GM12873 (cell line): ENCODE data around the gene AKAP8L.

Experiments used
- TF ChIP-seq, protein P1 (sequence below): IDR thresholded peaks from 2 replicates; pipeline ENCODE4 v1.5.1; 2012; ENCODE audit warnings: low read depth, mild to moderate bottlenecking, moderate library complexity, low read length, control low read depth; ENCODE audit not compliant: insufficient read depth; ENCODE audit errors: missing control alignments

Gene AKAP8L

DNA sequence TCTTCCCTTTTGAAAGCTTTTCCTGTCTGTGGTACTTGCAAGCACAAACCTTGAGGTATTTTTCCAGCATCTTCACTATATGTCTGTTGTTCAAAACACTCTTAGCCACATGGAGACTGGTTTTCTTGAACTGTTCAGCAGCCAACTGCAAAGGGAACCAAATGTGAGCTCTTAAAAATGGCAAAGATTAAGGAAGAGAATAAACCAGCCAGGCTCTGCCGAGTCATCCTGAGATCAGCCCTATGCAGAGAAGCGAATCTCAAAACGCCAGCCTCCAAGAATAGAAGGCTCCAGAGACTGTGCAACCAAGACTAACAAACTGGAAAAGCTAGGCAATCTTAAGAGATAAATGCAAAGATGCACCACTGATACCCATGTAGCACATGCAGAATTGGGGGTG is 59.9 kb downstream of the AKAP8L start:
- TF ChIP-seq, protein P1, sequence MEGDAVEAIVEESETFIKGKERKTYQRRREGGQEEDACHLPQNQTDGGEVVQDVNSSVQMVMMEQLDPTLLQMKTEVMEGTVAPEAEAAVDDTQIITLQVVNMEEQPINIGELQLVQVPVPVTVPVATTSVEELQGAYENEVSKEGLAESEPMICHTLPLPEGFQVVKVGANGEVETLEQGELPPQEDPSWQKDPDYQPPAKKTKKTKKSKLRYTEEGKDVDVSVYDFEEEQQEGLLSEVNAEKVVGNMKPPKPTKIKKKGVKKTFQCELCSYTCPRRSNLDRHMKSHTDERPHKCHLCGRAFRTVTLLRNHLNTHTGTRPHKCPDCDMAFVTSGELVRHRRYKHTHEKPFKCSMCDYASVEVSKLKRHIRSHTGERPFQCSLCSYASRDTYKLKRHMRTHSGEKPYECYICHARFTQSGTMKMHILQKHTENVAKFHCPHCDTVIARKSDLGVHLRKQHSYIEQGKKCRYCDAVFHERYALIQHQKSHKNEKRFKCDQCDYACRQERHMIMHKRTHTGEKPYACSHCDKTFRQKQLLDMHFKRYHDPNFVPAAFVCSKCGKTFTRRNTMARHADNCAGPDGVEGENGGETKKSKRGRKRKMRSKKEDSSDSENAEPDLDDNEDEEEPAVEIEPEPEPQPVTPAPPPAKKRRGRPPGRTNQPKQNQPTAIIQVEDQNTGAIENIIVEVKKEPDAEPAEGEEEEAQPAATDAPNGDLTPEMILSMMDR: no peak

DNA sequence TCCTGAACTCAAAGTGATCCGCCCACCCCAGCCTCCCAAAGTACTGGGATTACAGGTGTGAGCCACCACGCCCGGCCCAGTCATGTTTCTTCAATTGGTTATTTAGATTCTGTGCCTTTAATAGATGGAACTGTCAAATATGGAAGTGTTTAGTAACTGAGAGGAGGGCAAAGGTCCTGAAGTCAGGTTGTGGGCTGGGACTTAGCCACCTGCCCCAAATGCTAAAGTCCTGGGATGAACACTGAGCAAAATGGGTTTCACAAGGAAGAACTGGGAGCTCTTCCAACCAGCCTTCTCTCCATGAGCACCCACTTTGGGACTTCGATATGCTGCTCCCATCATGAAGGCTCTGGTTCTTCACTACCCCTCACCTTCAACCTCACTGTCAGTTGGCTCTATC is 60.9 kb downstream of the AKAP8L start:
- TF ChIP-seq, protein P1: no peak

DNA sequence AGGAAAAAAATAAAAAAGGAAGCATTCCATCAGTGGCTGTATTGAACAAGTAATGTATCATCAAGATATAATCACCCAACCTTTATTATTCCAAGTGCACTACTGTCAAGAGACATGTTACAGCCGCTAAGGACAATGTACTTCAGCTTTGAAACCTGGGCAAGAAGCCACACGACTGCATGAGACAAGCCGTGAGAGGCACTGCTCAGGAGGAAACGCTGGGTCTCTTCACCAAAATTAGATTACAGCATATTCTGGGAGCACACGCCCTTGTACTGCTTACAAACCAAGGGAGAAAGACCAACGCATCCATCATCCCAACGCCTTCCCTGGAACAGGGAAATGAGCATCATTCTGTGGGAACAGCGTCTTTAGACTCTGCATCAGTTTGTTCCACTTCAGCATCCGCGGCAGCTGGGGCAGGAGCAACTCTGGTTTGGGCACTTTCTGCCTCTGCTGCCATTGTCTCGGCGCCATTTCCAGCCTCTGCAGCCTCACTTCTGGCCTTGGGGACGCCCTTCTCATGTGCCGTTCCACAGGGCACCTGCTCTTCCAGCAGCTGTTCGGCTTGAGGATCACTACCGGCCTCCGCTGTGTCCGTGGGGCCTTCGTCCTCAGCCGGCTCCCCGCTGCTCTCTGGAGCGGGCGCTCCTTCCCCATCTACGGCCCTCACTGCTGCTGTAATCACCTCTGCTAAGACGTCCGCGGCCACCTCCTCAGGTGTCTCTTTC is 64.1 kb downstream of the AKAP8L start:
- TF ChIP-seq, protein P1: no peak

DNA sequence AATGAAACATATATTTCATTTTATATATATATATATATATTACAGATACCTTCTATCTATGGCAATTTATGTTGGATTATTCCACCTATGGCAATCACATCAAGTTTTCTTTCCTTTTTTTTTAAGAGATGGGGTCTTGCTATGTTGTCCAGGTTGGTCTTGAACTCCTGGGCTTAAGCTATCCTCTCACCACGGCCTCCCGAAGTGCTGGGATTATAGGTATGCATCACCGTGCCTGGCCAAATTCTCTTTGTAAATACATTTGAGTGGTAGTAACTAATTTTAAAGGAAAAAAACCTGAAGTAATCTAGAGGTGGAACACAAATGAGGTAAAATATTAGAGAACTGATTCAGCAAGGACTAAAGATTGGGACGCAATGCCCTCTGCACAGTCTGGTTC is 64.9 kb downstream of the AKAP8L start:
- TF ChIP-seq, protein P1: no peak

DNA sequence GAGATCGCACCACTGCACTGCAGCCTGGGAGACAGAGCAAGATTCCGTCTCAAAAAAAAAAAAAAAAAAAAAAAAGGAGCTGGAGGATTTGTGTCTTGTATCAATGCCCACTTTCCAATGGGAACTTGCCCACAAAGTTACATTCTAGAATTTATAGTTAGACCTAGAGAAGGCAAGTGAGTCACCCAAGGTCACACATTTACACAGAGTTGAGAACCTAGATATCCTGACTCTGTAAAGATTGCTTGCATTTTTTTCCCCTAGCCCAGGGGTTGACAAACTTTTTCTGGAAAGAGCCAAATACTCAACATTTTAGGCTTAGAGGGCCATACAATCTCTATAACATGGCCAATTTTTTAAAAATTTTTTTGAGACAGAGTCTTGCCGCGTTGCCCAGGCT is 78.7 kb downstream of the AKAP8L start:
- TF ChIP-seq, protein P1: no peak

DNA sequence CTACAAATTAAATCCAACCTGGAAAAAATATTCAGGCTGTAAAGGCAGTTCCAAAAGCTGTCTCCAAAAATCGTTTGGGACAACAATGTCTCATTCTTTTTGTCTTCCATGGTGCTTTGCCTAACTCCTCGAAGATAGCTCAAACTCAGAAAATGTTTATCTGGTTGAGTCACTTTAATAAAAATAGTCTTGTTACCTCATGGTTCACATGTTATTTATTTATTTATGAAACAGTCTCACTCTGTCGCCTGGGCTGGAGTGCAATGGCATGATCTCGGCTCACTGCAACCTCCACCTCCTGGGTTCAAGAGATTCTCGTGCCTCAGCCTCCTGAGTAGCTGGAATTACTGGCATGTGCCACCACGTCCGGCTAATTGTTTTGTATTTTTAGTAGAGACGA is 81.6 kb downstream of the AKAP8L start:
- TF ChIP-seq, protein P1: no peak

DNA sequence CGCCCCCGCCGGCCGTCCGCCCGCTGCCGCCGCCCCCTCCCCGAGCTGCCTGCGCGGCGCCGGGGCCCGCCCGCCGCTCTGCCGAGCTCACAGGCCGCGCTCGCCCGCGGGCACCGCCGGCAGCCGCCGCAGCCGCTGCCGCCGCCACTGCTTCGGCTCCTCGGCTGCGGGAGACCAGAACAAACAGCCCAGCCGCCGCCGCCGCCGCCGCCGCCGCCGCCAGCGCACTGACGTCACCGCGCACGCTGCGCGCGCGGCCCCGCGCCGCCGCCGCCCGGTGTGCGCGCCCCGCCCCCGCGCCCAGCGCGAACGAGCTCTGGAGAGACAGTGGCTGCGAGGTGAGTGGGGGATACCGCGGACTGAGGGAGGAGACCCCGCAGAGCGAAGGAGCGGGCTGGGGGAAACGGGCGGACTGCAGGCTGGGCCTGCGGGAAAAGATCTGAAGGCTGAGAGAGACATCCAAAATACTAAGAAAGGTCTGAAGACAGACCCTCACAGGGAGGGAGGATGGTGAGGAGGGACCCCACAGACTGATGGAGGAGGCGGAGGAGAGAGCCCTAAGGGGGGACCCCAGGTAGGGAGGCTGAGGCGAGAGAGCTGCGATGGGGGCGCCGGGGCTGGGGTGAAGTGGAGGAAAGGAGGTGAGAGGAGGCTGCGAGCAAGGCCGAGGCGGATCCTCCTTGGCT is 86.3 kb downstream of the AKAP8L start, which contains the start of gene BRD4:
BRD4 (minus strand) TSS at position 229 of the 686 bp plus-strand sequence. CDS start 59,440 bp downstream, outside the sequence.
- TF ChIP-seq, protein P1: no peak
